BJ (cell line): ENCODE results near the gene MAP3K14. TPM values are rescaled to one million over a fixed set of nuclear protein-coding genes. Genes with fewer than 3 reads are reported as not detected.

Source experiments
- CTCF ChIA-PET: fragments of 350-600 bp; formaldehyde crosslinking; extraction: SDS; loops from one replicate; lab custom pipeline; 2021; ENCODE audit warnings: antibody characterized with exemption, inconsistent platforms; lab: Yijun Ruan, JAX
- POLR2A ChIA-PET: fragments of 300-600 bp; sonication (Branson Sonifier 250); formaldehyde crosslinking; extraction: SDS; loops from one replicate; lab custom pipeline; 2021; ENCODE audit warnings: antibody characterized with exemption; lab: Charles Lee
- DNase-seq: peaks from one replicate; pipeline ENCODE4 v3.0.0-alpha.2; 2011; ENCODE audit warnings: low read depth
- H3K27me3 ChIP-seq: 2 replicates; pipeline ENCODE4 v1.6.0; 2011; ENCODE audit warnings: low read length; ENCODE audit not compliant: control insufficient read depth, insufficient read depth
- H3K36me3 ChIP-seq: 2 replicates; pipeline ENCODE4 v1.5.1; 2011; ENCODE audit warnings: low read length; ENCODE audit not compliant: control insufficient read depth, insufficient read depth
- H3K4me3 ChIP-seq: 2 replicates; pipeline ENCODE4 v1.5.1; 2011; ENCODE audit warnings: low read depth, mild to moderate bottlenecking, control low read depth, low read length
- CTCF ChIP-seq: IDR thresholded peaks from 2 replicates; pipeline ENCODE4 v1.5.1; 2011; ENCODE audit warnings: low read depth, mild to moderate bottlenecking, control low read depth, inconsistent platforms, low read length, moderate library complexity; ENCODE audit not compliant: insufficient read depth
- polyA plus RNA-seq: library from polyadenylated mRNA; depleted of rRNA; stranded (reverse); fragments of >200 nt; gene quantifications from 2 replicates; pipeline ENCODE4 v1.2.3, GENCODE V29; 2011

Gene MAP3K14
- polyA plus RNA-seq, 1 experiment: 6.5 TPM

GRCh38 chr17:45264430-45264829 is 52.4 kb downstream of the MAP3K14 start:
- H3K36me3 ChIP-seq: peaks cover 42% of the 10 kb centered on the region
- no peak for TF ChIP-seq CTCF
- DNase-seq: no peak
- H3K27me3 ChIP-seq: no peaks in the 10 kb centered on the region
- no peak overlapping the region for H3K4me3 ChIP-seq
- CTCF ChIA-PET: interaction anchor here (1.5 to 4.9 kb wide), 3 partner anchors 13 to 121 kb away, joined by 4 to 35 read pairs (median 6); no protein-coding TSS in a partner anchor
- POLR2A ChIA-PET: no interaction called here

GRCh38 chr17:45263477-45263860 is 53.4 kb downstream of the MAP3K14 start:
- no peaks in the 10 kb centered on the region for H3K27me3 ChIP-seq
- H3K4me3 ChIP-seq: no peak overlapping the region
- H3K36me3 ChIP-seq: peaks cover 39% of the 10 kb centered on the region
- DNase-seq: no peak
- no peak for TF ChIP-seq CTCF
- CTCF ChIA-PET: interaction anchor here (0.6 to 4.9 kb wide), 8 partner anchors 12 to 125 kb away, joined by 4 to 35 read pairs (median 4); partner anchors contain the start of gene MAP3K14
- POLR2A ChIA-PET: no interaction called here

- POLR2A ChIA-PET: no interaction called here
- peaks cover 35% of the 10 kb centered on the region for H3K36me3 ChIP-seq
- no peak overlapping the region for H3K4me3 ChIP-seq
- no peak for DNase-seq
- CTCF ChIA-PET: interaction anchor here (0.6 to 1.6 kb wide), 8 partner anchors 11 to 126 kb away, joined by 3 to 6 read pairs (median 4); partner anchors contain the start of gene MAP3K14
- H3K27me3 ChIP-seq: no peaks in the 10 kb centered on the region
- peak; percentile 30; the same call in 1 of the 2 replicates for TF ChIP-seq CTCF
Measured at GRCh38 chr17:45262516-45263476, 54.0 kb downstream of the MAP3K14 start.

GRCh38 chr17:45261577-45262515 is 55.0 kb downstream of the MAP3K14 start, which contains the start of gene SPATA32:
Gene SPATA32, minus strand, starts transcription at chr17:45262094. Its CDS starts 78 bp downstream, at chr17:45262016.
- POLR2A ChIA-PET: no interaction called here
- Histone ChIP-seq H3K27me3 (no peaks in the 10 kb centered on the region), H3K36me3 (peaks cover 27% of the 10 kb centered on the region), H3K4me3 (peak within 1 kb of the TSS; percentile 26)
- no peak for DNase-seq
- TF ChIP-seq CTCF: no peak
- CTCF ChIA-PET: interaction anchor here (0.8 to 1.4 kb wide), 2 partner anchors 13 to 15 kb away, joined by 3 to 4 read pairs; no protein-coding TSS in a partner anchor
